ENCODE data around the gene GNPTG.

GNPTG gene

GRCh38 chr16:1314399-1315068 is 37.2 kb upstream of the GNPTG start:
- H3K27me3 Mint-ChIP-seq: no peaks in the 10 kb centered on the region
- no peak overlapping the region for H3K4me3 Mint-ChIP-seq
- peaks cover 8% of the 10 kb centered on the region for H3K36me3 Mint-ChIP-seq
- H3K9me3 Mint-ChIP-seq: no peaks in the 10 kb centered on the region
- H3K4me1 Mint-ChIP-seq: peaks cover 31% of the 10 kb centered on the region
- no peak overlapping the region for H3K27ac Mint-ChIP-seq

- Mint-ChIP-seq H3K4me1 (peaks cover 27% of the 10 kb centered on the region), H3K27me3 (no peaks in the 10 kb centered on the region), H3K9me3 (no peaks in the 10 kb centered on the region), H3K27ac (no peak overlapping the region), H3K36me3 (peaks cover 5% of the 10 kb centered on the region), H3K4me3 (no peak overlapping the region)
Observed at GRCh38 chr16:1315081-1316032, 36.4 kb upstream of the GNPTG start.

GRCh38 chr16:1316033-1316405 is 35.7 kb upstream of the GNPTG start:
- Mint-ChIP-seq H3K4me1 (peaks cover 21% of the 10 kb centered on the region), H3K27ac (peak overlapping the region; percentile 59), H3K27me3 (no peaks in the 10 kb centered on the region), H3K9me3 (no peaks in the 10 kb centered on the region), H3K36me3 (peaks cover 5% of the 10 kb centered on the region), H3K4me3 (no peak overlapping the region)

GRCh38 chr16:1317479-1318267 is 34.1 kb upstream of the GNPTG start:
- no peaks in the 10 kb centered on the region for H3K9me3 Mint-ChIP-seq
- H3K4me3 Mint-ChIP-seq: no peak overlapping the region
- H3K36me3 Mint-ChIP-seq: peaks cover 5% of the 10 kb centered on the region
- H3K27ac Mint-ChIP-seq: no peak overlapping the region
- peaks cover 13% of the 10 kb centered on the region for H3K4me1 Mint-ChIP-seq
- H3K27me3 Mint-ChIP-seq: no peaks in the 10 kb centered on the region

GRCh38 chr16:1318268-1318545 is 33.5 kb upstream of the GNPTG start:
- H3K27me3 Mint-ChIP-seq: no peaks in the 10 kb centered on the region
- peaks cover 5% of the 10 kb centered on the region for H3K36me3 Mint-ChIP-seq
- H3K4me1 Mint-ChIP-seq: peaks cover 8% of the 10 kb centered on the region
- H3K4me3 Mint-ChIP-seq: no peak overlapping the region
- no peaks in the 10 kb centered on the region for H3K9me3 Mint-ChIP-seq
- no peak overlapping the region for H3K27ac Mint-ChIP-seq

- H3K4me3 Mint-ChIP-seq: no peak overlapping the region
- no peaks in the 10 kb centered on the region for H3K9me3 Mint-ChIP-seq
- peaks cover 7% of the 10 kb centered on the region for H3K4me1 Mint-ChIP-seq
- H3K27ac Mint-ChIP-seq: no peak overlapping the region
- no peaks in the 10 kb centered on the region for H3K27me3 Mint-ChIP-seq
- H3K36me3 Mint-ChIP-seq: peaks cover 5% of the 10 kb centered on the region
Observed at GRCh38 chr16:1319041-1319440, 32.7 kb upstream of the GNPTG start.

GRCh38 chr16:1320097-1320496 is 31.6 kb upstream of the GNPTG start:
- Mint-ChIP-seq H3K36me3 (peaks cover 5% of the 10 kb centered on the region), H3K9me3 (no peaks in the 10 kb centered on the region), H3K4me3 (no peak overlapping the region), H3K4me1 (peaks cover 4% of the 10 kb centered on the region), H3K27ac (no peak overlapping the region), H3K27me3 (no peaks in the 10 kb centered on the region)

- Mint-ChIP-seq H3K9me3 (no peaks in the 10 kb centered on the region), H3K4me3 (no peak overlapping the region), H3K27ac (no peak overlapping the region), H3K27me3 (no peaks in the 10 kb centered on the region), H3K36me3 (peaks cover 5% of the 10 kb centered on the region), H3K4me1 (peaks cover 4% of the 10 kb centered on the region)
Observed at GRCh38 chr16:1320658-1321240, 31.0 kb upstream of the GNPTG start.

GRCh38 chr16:1322407-1322806 is 29.3 kb upstream of the GNPTG start:
- Mint-ChIP-seq H3K36me3 (peaks cover 5% of the 10 kb centered on the region), H3K9me3 (no peaks in the 10 kb centered on the region), H3K4me1 (peaks cover 4% of the 10 kb centered on the region), H3K27ac (no peak overlapping the region), H3K27me3 (no peaks in the 10 kb centered on the region), H3K4me3 (no peak overlapping the region)

- no peak overlapping the region for H3K27ac Mint-ChIP-seq
- peaks cover 2% of the 10 kb centered on the region for H3K36me3 Mint-ChIP-seq
- H3K9me3 Mint-ChIP-seq: no peaks in the 10 kb centered on the region
- no peaks in the 10 kb centered on the region for H3K27me3 Mint-ChIP-seq
- H3K4me3 Mint-ChIP-seq: no peak overlapping the region
- no peaks in the 10 kb centered on the region for H3K4me1 Mint-ChIP-seq
Observed at GRCh38 chr16:1323296-1324239, 28.2 kb upstream of the GNPTG start.

GRCh38 chr16:1324286-1324826 is 27.4 kb upstream of the GNPTG start:
- peaks cover under 1% of the 10 kb centered on the region for H3K36me3 Mint-ChIP-seq
- H3K9me3 Mint-ChIP-seq: no peaks in the 10 kb centered on the region
- H3K27ac Mint-ChIP-seq: no peak overlapping the region
- no peaks in the 10 kb centered on the region for H3K4me1 Mint-ChIP-seq
- H3K27me3 Mint-ChIP-seq: no peaks in the 10 kb centered on the region
- H3K4me3 Mint-ChIP-seq: no peak overlapping the region

- no peaks in the 10 kb centered on the region for H3K27me3 Mint-ChIP-seq
- H3K9me3 Mint-ChIP-seq: no peaks in the 10 kb centered on the region
- no peak overlapping the region for H3K27ac Mint-ChIP-seq
- H3K36me3 Mint-ChIP-seq: no peaks in the 10 kb centered on the region
- no peak overlapping the region for H3K4me3 Mint-ChIP-seq
- no peaks in the 10 kb centered on the region for H3K4me1 Mint-ChIP-seq
Observed at GRCh38 chr16:1325261-1325660, 26.5 kb upstream of the GNPTG start.

GRCh38 chr16:1325673-1326371 is 25.9 kb upstream of the GNPTG start:
- Mint-ChIP-seq H3K27me3 (no peaks in the 10 kb centered on the region), H3K27ac (no peak overlapping the region), H3K4me1 (no peaks in the 10 kb centered on the region), H3K9me3 (no peaks in the 10 kb centered on the region), H3K4me3 (no peak overlapping the region), H3K36me3 (no peaks in the 10 kb centered on the region)

GRCh38 chr16:1326391-1326790 is 25.3 kb upstream of the GNPTG start:
- peaks cover 3% of the 10 kb centered on the region for H3K4me1 Mint-ChIP-seq
- no peak overlapping the region for H3K27ac Mint-ChIP-seq
- H3K27me3 Mint-ChIP-seq: peaks cover 2% of the 10 kb centered on the region
- no peaks in the 10 kb centered on the region for H3K9me3 Mint-ChIP-seq
- no peaks in the 10 kb centered on the region for H3K36me3 Mint-ChIP-seq
- H3K4me3 Mint-ChIP-seq: no peak overlapping the region
